ENCODE results near the gene DLG5.

- TF ChIP-seq, protein P1, sequence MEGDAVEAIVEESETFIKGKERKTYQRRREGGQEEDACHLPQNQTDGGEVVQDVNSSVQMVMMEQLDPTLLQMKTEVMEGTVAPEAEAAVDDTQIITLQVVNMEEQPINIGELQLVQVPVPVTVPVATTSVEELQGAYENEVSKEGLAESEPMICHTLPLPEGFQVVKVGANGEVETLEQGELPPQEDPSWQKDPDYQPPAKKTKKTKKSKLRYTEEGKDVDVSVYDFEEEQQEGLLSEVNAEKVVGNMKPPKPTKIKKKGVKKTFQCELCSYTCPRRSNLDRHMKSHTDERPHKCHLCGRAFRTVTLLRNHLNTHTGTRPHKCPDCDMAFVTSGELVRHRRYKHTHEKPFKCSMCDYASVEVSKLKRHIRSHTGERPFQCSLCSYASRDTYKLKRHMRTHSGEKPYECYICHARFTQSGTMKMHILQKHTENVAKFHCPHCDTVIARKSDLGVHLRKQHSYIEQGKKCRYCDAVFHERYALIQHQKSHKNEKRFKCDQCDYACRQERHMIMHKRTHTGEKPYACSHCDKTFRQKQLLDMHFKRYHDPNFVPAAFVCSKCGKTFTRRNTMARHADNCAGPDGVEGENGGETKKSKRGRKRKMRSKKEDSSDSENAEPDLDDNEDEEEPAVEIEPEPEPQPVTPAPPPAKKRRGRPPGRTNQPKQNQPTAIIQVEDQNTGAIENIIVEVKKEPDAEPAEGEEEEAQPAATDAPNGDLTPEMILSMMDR (IDR thresholded peaks at IDR 0.05) = no peak
- no peak for TF ChIP-seq EZH2phosphoT487 (IDR thresholded peaks at IDR 0.05)
- no peak for TF ChIP-seq EZH2 (IDR thresholded peaks at IDR 0.05)
These were observed 72.4 kb downstream of the DLG5 start for GRCh38 chr10:77854115-77854514.
